KMS-11 (cell line): ENCODE results near the gene ADAMTSL5.
"Not testable (repeated sequence)": the region's sequence is repeated elsewhere in the genome, so short reads cannot be mapped to it uniquely, and the experiment has no call there.

Experiments used
- H2AFZ ChIP-seq: fragments of 200-600 bp; sonication (generic); 2 replicates; pipeline ENCODE4 v1.6.1; 2016; ENCODE audit warnings: antibody characterized with exemption, mixed run types, low read depth
- H3K27ac ChIP-seq: fragments of 200-600 bp; sonication (generic); 2 replicates; pipeline ENCODE4 v1.6.1; 2016; ENCODE audit warnings: mild to moderate bottlenecking, mixed run types
- H3K27me3 ChIP-seq: fragments of 200-600 bp; sonication (generic); 2 replicates; pipeline ENCODE4 v1.6.1; 2017; ENCODE audit warnings: mild to moderate bottlenecking, low read depth, mixed run types, moderate library complexity; ENCODE audit not compliant: insufficient read depth
- H3K36me3 ChIP-seq: fragments of 200-600 bp; sonication (generic); 2 replicates; pipeline ENCODE4 v1.6.1; 2017; ENCODE audit warnings: mild to moderate bottlenecking, mixed run types; ENCODE audit not compliant: insufficient read depth
- H3K4me1 ChIP-seq: fragments of 200-600 bp; sonication (generic); 2 replicates; pipeline ENCODE4 v1.6.1; 2016; ENCODE audit warnings: mild to moderate bottlenecking, low read depth, mixed run types; ENCODE audit not compliant: poor library complexity, severe bottlenecking
- H3K4me2 ChIP-seq: fragments of 200-600 bp; sonication (generic); 2 replicates; pipeline ENCODE4 v1.7.0; 2016; ENCODE audit warnings: mild to moderate bottlenecking, mixed run types
- H3K4me3 ChIP-seq: fragments of 200-600 bp; sonication (generic); IDR thresholded peaks from 2 replicates; pipeline ENCODE4 v1.6.1; 2017; ENCODE audit warnings: low read depth, low read length, mixed read lengths; ENCODE audit not compliant: insufficient read depth
- H3K79me2 ChIP-seq: fragments of 200-600 bp; sonication (generic); 2 replicates; pipeline ENCODE4 v1.6.1; 2016; ENCODE audit warnings: low read depth, mixed run types; ENCODE audit not compliant: insufficient read depth
- H3K9ac ChIP-seq: fragments of 200-600 bp; sonication (generic); 2 replicates; pipeline ENCODE4 v1.6.1; 2016; ENCODE audit warnings: mild to moderate bottlenecking, mixed run types
- H4K20me1 ChIP-seq: fragments of 200-600 bp; sonication (generic); 2 replicates; pipeline ENCODE4 v1.6.1; 2016; ENCODE audit warnings: mild to moderate bottlenecking, mixed run types; ENCODE audit not compliant: insufficient read depth
- TF ChIP-seq, protein P1 (sequence below): fragments of 200-600 bp; sonication (generic); conservative IDR thresholded peaks from 2 replicates; pipeline ENCODE4 v1.6.1; 2017; ENCODE audit warnings: low read depth, mild to moderate bottlenecking, antibody characterized with exemption, low read length, moderate library complexity, mixed read lengths

The ADAMTSL5 gene

DNA sequence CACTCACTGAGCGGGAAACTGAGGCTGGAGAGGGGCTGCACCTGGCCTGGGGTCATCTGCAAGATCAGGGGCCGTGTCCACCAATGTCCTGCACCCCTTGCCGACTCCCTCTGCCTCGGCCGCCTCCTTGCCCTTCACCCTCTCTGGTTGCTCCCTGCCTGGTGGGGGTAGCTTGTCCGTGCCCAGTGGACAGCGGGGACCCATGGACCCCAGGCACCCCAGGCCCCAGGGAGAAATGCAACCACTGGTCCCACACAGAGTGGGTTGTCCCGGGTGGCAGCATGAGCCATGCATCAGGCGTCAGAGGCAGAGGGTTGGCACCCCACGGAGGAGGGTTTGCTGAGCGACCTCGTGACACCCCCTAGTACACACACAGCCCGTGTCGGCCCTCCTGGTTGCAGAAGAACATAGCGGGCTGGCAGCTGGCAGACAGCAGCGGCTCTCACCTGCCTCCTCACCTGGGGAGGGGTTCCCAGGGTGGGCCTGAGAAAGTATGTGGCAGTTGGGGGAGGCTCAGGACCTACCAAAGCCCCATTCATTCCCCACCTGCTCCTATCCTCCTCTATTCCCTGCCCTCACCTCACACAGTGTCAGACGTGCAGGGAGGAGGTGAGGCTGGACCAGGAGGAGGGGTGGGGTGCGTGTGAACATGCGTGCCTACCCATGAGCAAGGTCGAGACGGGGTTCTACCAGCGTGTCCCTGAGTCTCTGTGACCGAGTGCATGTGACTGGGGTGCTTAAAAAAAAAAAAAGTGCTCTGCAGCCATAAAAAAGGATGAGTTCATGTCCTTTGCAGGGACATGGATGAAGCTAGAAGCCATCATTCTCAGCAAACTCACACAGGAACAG lies 8.7 kb downstream of the ADAMTSL5 start:
- no peak overlapping the region for H3K9ac ChIP-seq
- no peak overlapping the region for H3K4me3 ChIP-seq
- no peaks in the 10 kb centered on the region for H3K36me3 ChIP-seq
- H4K20me1 ChIP-seq = no peaks in the 10 kb centered on the region
- no peak overlapping the region for H2AFZ ChIP-seq
- no peaks in the 10 kb centered on the region for H3K4me1 ChIP-seq
- H3K4me2 ChIP-seq = no peak overlapping the region
- no peaks in the 10 kb centered on the region for H3K79me2 ChIP-seq
- no peak overlapping the region for H3K27ac ChIP-seq
- TF ChIP-seq, protein P1, sequence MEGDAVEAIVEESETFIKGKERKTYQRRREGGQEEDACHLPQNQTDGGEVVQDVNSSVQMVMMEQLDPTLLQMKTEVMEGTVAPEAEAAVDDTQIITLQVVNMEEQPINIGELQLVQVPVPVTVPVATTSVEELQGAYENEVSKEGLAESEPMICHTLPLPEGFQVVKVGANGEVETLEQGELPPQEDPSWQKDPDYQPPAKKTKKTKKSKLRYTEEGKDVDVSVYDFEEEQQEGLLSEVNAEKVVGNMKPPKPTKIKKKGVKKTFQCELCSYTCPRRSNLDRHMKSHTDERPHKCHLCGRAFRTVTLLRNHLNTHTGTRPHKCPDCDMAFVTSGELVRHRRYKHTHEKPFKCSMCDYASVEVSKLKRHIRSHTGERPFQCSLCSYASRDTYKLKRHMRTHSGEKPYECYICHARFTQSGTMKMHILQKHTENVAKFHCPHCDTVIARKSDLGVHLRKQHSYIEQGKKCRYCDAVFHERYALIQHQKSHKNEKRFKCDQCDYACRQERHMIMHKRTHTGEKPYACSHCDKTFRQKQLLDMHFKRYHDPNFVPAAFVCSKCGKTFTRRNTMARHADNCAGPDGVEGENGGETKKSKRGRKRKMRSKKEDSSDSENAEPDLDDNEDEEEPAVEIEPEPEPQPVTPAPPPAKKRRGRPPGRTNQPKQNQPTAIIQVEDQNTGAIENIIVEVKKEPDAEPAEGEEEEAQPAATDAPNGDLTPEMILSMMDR = no peak
- peaks cover 71% of the 10 kb centered on the region for H3K27me3 ChIP-seq

DNA sequence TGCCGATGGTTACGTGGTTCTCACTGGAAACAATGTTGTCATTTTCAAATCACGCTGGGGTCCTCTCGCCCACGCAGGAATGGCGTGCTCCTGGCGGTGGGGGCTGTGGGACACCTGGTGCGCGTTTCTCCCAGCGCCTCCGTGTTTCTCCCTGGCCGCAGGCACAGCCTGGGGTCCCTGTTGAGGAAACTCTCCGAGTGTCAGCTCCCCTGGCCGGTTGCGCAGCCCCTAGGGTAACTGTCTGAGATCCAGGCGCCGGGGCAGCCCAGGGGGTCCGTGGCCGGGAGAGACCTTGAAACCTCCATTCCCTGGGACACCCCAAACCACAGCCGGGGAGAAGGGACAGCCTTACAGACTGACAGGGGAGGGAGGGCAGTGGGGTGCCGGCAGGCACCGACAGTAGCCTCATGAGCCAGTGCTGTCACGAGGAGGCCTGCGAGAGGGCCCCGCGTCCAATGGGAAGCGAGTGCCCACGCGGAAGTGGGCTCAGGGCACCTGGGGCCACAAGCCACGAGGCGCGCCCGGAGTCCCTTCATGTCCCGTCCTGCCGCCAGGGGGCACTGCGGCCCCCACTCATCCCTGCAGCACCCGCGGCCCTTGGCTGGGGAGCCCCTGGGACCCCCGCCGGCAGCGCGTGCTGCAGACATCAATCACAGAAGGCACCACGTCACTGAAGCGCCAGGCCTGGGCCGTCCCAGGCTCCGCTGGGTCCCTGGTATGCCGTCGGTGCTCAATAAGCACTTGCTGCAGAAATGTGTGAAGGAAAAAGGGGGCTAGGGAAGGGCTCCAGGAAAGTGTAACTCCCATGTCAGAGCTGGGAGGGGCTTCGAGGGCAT lies 9.5 kb downstream of the ADAMTSL5 start:
- H3K27me3 ChIP-seq = peaks cover 68% of the 10 kb centered on the region
- H3K4me3 ChIP-seq = no peak overlapping the region
- no peak overlapping the region for H3K4me2 ChIP-seq
- no peaks in the 10 kb centered on the region for H3K79me2 ChIP-seq
- H2AFZ ChIP-seq = no peak overlapping the region
- H3K36me3 ChIP-seq = no peaks in the 10 kb centered on the region
- no peaks in the 10 kb centered on the region for H4K20me1 ChIP-seq
- H3K27ac ChIP-seq = no peak overlapping the region
- TF ChIP-seq, protein P1 = peak; percentile 53
- H3K4me1 ChIP-seq = no peaks in the 10 kb centered on the region
- H3K9ac ChIP-seq = no peak overlapping the region

DNA sequence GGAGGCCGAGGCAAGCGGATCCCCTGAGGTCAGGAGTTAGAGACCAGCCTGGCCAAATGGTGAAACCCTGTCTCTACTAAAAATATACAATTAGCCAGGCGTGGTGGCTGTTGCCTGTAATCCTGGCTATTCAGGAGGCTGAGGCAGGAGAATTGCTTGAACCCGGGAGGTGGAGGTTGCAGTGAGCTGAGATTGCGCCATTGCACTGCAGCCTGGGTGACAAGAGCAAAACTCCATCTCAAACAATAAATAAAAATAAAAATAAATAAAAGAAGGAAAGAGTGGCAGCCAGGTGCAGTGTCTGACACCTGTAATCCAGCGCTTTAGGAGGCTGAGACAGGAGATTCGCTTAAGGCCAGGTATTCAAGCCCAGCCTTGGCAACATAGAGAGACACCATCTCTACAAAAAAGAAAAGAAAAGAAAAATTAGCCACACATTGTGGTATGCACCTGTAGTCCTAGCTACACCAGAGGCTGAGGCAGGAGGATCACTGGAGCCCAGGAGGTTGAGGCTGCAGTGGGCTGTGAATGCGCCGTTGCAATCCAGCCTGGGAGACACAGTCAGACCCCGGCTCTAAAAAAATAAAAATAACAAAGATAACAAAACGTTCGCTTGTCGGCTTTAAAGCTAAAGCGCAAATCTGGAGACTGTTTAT lies 10.3 kb downstream of the ADAMTSL5 start:
- Histone ChIP-seq H3K27me3 (peaks cover 74% of the 10 kb centered on the region), H3K79me2 (no peaks in the 10 kb centered on the region), H3K4me1 (no peaks in the 10 kb centered on the region), H3K9ac (no peak overlapping the region), H3K4me3 (no peak overlapping the region), H2AFZ (no peak overlapping the region), H3K27ac (no peak overlapping the region), H3K36me3 (no peaks in the 10 kb centered on the region), H3K4me2 (no peak overlapping the region), H4K20me1 (no peaks in the 10 kb centered on the region)
- TF ChIP-seq, protein P1 = no peak

DNA sequence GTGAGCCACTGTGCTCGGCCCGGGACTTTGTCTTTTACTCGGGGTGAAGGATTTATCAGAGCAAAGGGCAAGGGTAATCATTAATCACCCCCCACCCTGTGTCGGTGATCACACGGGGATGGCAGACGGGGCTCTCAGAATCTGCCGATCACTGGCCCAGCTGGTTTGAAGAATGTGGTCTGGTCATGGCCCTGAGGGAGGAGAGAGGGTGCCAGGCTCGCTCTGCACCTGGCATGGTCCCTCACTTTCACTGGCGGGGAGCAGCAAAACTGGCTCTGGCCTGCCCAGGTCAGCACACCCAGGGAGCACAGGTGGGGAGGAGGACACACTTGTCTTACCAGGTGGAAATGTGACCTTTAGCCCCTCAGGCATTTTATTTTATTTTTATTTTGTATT lies 11.6 kb downstream of the ADAMTSL5 start:
- Histone ChIP-seq H3K4me2 (no peak overlapping the region), H3K27ac (no peak overlapping the region), H4K20me1 (no peaks in the 10 kb centered on the region), H3K4me1 (no peaks in the 10 kb centered on the region), H3K79me2 (no peaks in the 10 kb centered on the region), H3K36me3 (no peaks in the 10 kb centered on the region), H3K27me3 (peaks cover 84% of the 10 kb centered on the region), H3K9ac (no peak overlapping the region), H3K4me3 (no peak overlapping the region), H2AFZ (no peak overlapping the region)
- TF ChIP-seq, protein P1 = no peak

DNA sequence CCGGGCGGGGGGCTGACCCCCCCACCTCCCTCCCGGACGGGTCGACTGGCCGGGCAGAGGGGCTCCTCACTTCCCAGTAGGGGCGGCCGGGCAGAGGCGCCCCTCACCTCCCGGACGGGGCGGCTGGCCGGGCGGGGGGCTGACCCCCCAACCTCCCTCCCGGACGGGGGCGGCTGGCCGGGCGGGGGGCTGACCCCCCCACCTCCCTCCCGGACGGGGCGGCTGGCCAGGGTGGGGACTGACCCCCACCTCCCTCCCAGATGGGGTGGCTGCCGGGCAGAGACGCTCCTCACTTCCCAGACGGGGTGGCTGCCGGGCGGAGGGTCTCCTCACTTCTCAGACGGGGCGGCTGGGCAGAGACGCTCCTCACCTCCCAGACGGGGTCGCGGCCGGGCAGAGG lies 13.6 kb downstream of the ADAMTSL5 start:
- H3K9ac ChIP-seq, H3K36me3 ChIP-seq, H2AFZ ChIP-seq, H3K4me2 ChIP-seq, H3K4me3 ChIP-seq, H3K79me2 ChIP-seq, H3K4me1 ChIP-seq, H4K20me1 ChIP-seq, H3K27ac ChIP-seq: not testable (repeated sequence)
- H3K27me3 ChIP-seq = peaks cover 84% of the 10 kb centered on the region
